Measurements from ENCODE around the gene TMEM126A. TPM values are rescaled to one million over a fixed set of nuclear protein-coding genes. Genes with fewer than 3 reads are reported as not detected.

Gene TMEM126A
- total RNA-seq, 1 experiment from 2014 or later, result 37.2 TPM

DNA sequence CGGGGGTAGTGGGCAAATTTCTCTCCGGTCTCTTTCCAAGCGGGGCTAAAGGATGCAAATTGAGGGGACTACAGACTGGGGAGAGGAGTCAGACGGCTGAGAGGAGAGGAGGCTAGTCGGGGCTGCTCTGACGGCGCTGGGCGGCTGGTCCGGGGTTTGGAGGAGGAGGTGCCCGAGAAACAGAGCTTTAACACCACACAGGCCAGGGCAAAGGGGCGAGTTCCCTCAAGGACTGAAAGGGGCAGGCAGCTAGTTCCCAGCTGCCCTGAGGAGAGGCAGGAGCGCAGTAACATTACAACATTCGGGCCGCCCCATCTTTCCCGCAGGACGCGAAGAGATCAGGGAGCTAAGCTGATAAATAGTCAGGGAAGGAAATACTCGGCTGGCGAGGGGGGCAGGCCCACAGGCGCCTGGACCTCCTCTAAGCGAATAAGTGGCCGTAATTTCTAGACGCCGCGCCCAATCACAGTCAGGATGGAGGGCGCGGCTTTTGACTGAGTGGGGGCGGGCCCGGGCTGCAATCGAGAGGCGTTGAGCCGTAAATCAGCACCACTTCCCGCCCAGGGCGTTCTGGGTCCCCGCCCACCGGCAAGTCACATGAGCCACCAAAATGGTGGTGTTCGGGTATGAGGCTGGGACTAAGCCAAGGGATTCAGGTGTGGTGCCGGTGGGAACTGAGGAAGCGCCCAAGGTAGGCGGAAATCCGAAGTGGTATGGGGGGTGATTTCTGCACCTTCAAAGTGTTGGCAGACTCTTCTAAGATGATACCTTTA lies 19.6 kb upstream of the TMEM126A start, which contains the start of gene TMEM126B (continued):
- TF ChIP-seq ARID4B (CRISPR knock-in tag; IDR thresholded peaks at IDR 0.05; ENCODE audit: borderline replicate concordance) (0 out of 2 replicates have a peak, but pooled peaks have one; percentile 53), NR3C1 (CRISPR knock-in tag; conservative IDR thresholded peaks at IDR 0.05; ENCODE audit: low read depth) (no peak), CBFB (CRISPR knock-in tag; IDR thresholded peaks at IDR 0.05; ENCODE audit: low read depth) (no peak), ELF4 (CRISPR knock-in tag; IDR thresholded peaks at IDR 0.05; ENCODE audit: low read depth) (0 out of 2 replicates have a peak, but pooled peaks have one; percentile 24), SMAD3 (CRISPR knock-in tag; IDR thresholded peaks at IDR 0.05; ENCODE audit: borderline replicate concordance) (peak; percentile 35; the same call in 1 of the 2 replicates), SP1 (CRISPR knock-in tag; conservative IDR thresholded peaks at IDR 0.05) (peak; percentile 94), ZNF423 (CRISPR knock-in tag; IDR thresholded peaks at IDR 0.05) (no peak), CTCF (IDR thresholded peaks at IDR 0.05) (no peak), AR (CRISPR knock-in tag; IDR thresholded peaks at IDR 0.05) (no peak), SOX15 (CRISPR knock-in tag; IDR thresholded peaks at IDR 0.05) (no peak), FOXJ3 (CRISPR knock-in tag; IDR thresholded peaks at IDR 0.05; ENCODE audit: borderline replicate concordance) (no peak), E2F5 (CRISPR knock-in tag; IDR thresholded peaks at IDR 0.05) (peak; percentile 78), MXD4 (CRISPR knock-in tag; IDR thresholded peaks at IDR 0.05; ENCODE audit: borderline replicate concordance) (no peak), NFE2L1 (CRISPR knock-in tag; IDR thresholded peaks at IDR 0.05) (0 out of 2 replicates have a peak, but pooled peaks have one; percentile 21), KAT7 (CRISPR knock-in tag; IDR thresholded peaks at IDR 0.05; ENCODE audit: borderline replicate concordance) (0 out of 2 replicates have a peak, but pooled peaks have one; percentile 37), NFATC4 (CRISPR knock-in tag; IDR thresholded peaks at IDR 0.05) (no peak), TEAD1 (CRISPR knock-in tag; IDR thresholded peaks at IDR 0.05) (peak; percentile 53), OVOL2 (CRISPR knock-in tag; IDR thresholded peaks at IDR 0.05; ENCODE audit: borderline replicate concordance) (no peak), ATF1 (CRISPR knock-in tag; IDR thresholded peaks at IDR 0.05) (0 out of 2 replicates have a peak, but pooled peaks have one; percentile 13)
- TF ChIP-seq, protein P1, sequence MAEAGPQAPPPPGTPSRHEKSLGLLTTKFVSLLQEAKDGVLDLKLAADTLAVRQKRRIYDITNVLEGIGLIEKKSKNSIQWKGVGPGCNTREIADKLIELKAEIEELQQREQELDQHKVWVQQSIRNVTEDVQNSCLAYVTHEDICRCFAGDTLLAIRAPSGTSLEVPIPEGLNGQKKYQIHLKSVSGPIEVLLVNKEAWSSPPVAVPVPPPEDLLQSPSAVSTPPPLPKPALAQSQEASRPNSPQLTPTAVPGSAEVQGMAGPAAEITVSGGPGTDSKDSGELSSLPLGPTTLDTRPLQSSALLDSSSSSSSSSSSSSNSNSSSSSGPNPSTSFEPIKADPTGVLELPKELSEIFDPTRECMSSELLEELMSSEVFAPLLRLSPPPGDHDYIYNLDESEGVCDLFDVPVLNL (CRISPR knock-in tag; IDR thresholded peaks at IDR 0.05; ENCODE audit: borderline replicate concordance, low read depth), result no peak
